Neural progenitor cell (in vitro differentiated cells): ENCODE results near the gene EIF2AK2. TPM values are rescaled to one million over a fixed set of nuclear protein-coding genes. Genes with fewer than 3 reads are reported as not detected.

Experiments
- DNase-seq: peaks from one replicate; pipeline ENCODE4 v3.0.0-alpha.2; 2016; ENCODE audit warnings: low spot score
- H2AFZ ChIP-seq: fragments of 200-600 bp; sonication (generic); replicated peaks from 2 replicates; pipeline ENCODE4 v1.6.1; 2016; ENCODE audit warnings: antibody characterized with exemption
- H3F3A ChIP-seq: fragments of 200-600 bp; sonication (generic); 2 replicates; pipeline ENCODE4 v1.6.1; 2016; ENCODE audit warnings: antibody characterized with exemption, low read depth
- H3K27ac ChIP-seq: fragments of 200-600 bp; sonication (generic); 2 replicates; pipeline ENCODE4 v1.5.1; 2016; ENCODE audit warnings: mild to moderate bottlenecking
- H3K27me3 ChIP-seq: fragments of 200-600 bp; sonication (generic); 2 replicates; pipeline ENCODE4 v1.6.1; 2016; ENCODE audit warnings: mild to moderate bottlenecking, moderate library complexity
- H3K36me3 ChIP-seq: fragments of 200-600 bp; sonication (generic); 2 replicates; pipeline ENCODE4 v1.5.1; 2016
- H3K4me1 ChIP-seq: fragments of 200-600 bp; sonication (generic); 2 replicates; pipeline ENCODE4 v1.6.1; 2016; ENCODE audit warnings: mixed run types
- H3K4me2 ChIP-seq: fragments of 200-600 bp; sonication (generic); 2 replicates; pipeline ENCODE4 v1.6.1; 2016
- H3K4me3 ChIP-seq: fragments of 200-600 bp; sonication (generic); 2 replicates; pipeline ENCODE4 v1.5.1; 2016
- H3K79me2 ChIP-seq: fragments of 200-600 bp; sonication (generic); 2 replicates; pipeline ENCODE4 v1.6.1; 2016; ENCODE audit warnings: low read depth
- H3K9ac ChIP-seq: fragments of 200-600 bp; sonication (generic); 2 replicates; pipeline ENCODE4 v1.6.1; 2016
- H3K9me3 ChIP-seq: fragments of 200-600 bp; sonication (generic); 2 replicates; pipeline ENCODE4 v1.5.1; 2016; ENCODE audit warnings: low read depth
- H4K20me1 ChIP-seq: fragments of 200-600 bp; sonication (generic); 2 replicates; pipeline ENCODE4 v1.6.1; 2016; ENCODE audit warnings: low read depth
- H3K27ac Mint-ChIP-seq: 3 replicates; pipeline ENCODE4 v1.8.0; 2021; ENCODE audit warnings: mixed read lengths
- H3K27me3 Mint-ChIP-seq: 2 replicates; pipeline ENCODE4 v1.8.0; 2022; ENCODE audit warnings: low read depth, mild to moderate bottlenecking, inconsistent platforms, moderate library complexity, mixed read lengths; ENCODE audit not compliant: insufficient read depth
- H3K36me3 Mint-ChIP-seq: 3 replicates; pipeline ENCODE4 v1.8.0; 2021; ENCODE audit warnings: mixed read lengths
- H3K4me1 Mint-ChIP-seq: 3 replicates; pipeline ENCODE4 v1.8.0; 2021; ENCODE audit warnings: mixed read lengths
- H3K4me3 Mint-ChIP-seq: 3 replicates; pipeline ENCODE4 v1.8.0; 2021; ENCODE audit warnings: mild to moderate bottlenecking, moderate library complexity, mixed read lengths
- H3K9me3 Mint-ChIP-seq: 3 replicates; pipeline ENCODE4 v1.8.0; 2020; ENCODE audit warnings: mixed read lengths
- EZH2 ChIP-seq: fragments of 200-600 bp; sonication (generic); IDR thresholded peaks from 2 replicates; pipeline ENCODE4 v1.6.1; 2017; ENCODE audit warnings: antibody characterized with exemption, mild to moderate bottlenecking, moderate library complexity
- EZH2phosphoT487 ChIP-seq: fragments of 200-600 bp; sonication (generic); IDR thresholded peaks from 2 replicates; pipeline ENCODE4 v1.6.1; 2017; ENCODE audit warnings: antibody characterized with exemption
- total RNA-seq: library from RNA; depleted of rRNA; stranded (reverse); fragments of >200 nt; gene quantifications from 2 replicates; pipeline ENCODE4 v1.2.3, GENCODE V29; 2015; ENCODE audit warnings: low replicate concordance
- TF ChIP-seq, protein P1 (sequence below): fragments of 200-600 bp; sonication (generic); IDR thresholded peaks from 2 replicates; pipeline ENCODE4 v1.5.1; 2017; ENCODE audit warnings: antibody characterized with exemption, mild to moderate bottlenecking

The EIF2AK2 gene
- total RNA-seq, 1 donor from 2014 or later = 35.3 TPM

DNA sequence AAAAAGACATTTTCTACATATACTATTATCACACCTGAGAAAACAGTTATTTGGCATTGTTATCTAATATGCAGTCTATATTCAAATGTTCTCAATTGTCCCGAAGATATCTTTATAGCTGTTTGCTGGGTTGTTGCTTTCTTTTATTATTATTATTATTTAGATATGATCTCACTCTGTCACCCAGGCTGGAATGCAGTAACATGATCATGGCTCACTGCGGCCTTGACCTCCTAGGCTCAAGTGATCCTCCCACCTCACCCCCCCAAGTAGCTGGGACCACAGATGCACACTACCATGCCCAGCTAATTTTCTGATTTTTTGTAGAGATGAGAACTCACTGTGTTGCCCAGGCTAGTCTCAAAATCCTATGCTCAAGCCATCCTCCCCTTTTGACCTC is 52.6 kb downstream of the EIF2AK2 start:
- no peak for DNase-seq
- Histone ChIP-seq H3K36me3 (no peaks in the 10 kb centered on the region), H4K20me1 (no peaks in the 10 kb centered on the region), H3K27ac (no peak overlapping the region), H3K4me2 (no peak overlapping the region), H3K9ac (no peak overlapping the region), H3K27me3 (no peaks in the 10 kb centered on the region), H3F3A (peaks cover 5% of the 10 kb centered on the region), H2AFZ (no peak overlapping the region), H3K4me1 (peaks cover 3% of the 10 kb centered on the region), H3K9me3 (no peaks in the 10 kb centered on the region), H3K79me2 (no peaks in the 10 kb centered on the region), H3K4me3 (no peak overlapping the region)
- Mint-ChIP-seq H3K27ac (no peak overlapping the region), H3K4me1 (no peaks in the 10 kb centered on the region), H3K27me3 (no peaks in the 10 kb centered on the region), H3K36me3 (peaks cover 22% of the 10 kb centered on the region), H3K4me3 (no peak overlapping the region), H3K9me3 (no peaks in the 10 kb centered on the region)
- no peak for TF ChIP-seq EZH2
- TF ChIP-seq EZH2phosphoT487 = no peak
- TF ChIP-seq, protein P1, sequence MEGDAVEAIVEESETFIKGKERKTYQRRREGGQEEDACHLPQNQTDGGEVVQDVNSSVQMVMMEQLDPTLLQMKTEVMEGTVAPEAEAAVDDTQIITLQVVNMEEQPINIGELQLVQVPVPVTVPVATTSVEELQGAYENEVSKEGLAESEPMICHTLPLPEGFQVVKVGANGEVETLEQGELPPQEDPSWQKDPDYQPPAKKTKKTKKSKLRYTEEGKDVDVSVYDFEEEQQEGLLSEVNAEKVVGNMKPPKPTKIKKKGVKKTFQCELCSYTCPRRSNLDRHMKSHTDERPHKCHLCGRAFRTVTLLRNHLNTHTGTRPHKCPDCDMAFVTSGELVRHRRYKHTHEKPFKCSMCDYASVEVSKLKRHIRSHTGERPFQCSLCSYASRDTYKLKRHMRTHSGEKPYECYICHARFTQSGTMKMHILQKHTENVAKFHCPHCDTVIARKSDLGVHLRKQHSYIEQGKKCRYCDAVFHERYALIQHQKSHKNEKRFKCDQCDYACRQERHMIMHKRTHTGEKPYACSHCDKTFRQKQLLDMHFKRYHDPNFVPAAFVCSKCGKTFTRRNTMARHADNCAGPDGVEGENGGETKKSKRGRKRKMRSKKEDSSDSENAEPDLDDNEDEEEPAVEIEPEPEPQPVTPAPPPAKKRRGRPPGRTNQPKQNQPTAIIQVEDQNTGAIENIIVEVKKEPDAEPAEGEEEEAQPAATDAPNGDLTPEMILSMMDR = no peak

DNA sequence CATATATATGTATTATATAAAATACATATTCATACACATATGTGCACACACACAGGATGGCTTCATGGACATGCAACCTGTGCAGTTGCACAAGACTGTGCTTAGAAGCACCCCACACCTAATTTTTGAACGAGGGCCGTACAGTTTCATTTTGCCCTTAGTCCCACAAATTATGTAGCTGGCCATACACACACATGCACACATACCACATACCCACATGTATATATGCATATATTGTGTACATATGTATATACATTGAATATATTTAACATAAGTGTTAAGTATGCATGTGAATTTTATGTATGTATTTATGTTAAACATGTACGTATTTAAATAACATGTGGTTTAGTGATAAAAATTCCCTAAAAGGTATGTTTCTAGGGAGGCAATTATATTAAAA is 54.2 kb downstream of the EIF2AK2 start:
- Mint-ChIP-seq H3K27ac (no peak overlapping the region), H3K4me3 (no peak overlapping the region), H3K36me3 (peaks cover 11% of the 10 kb centered on the region), H3K4me1 (no peaks in the 10 kb centered on the region), H3K9me3 (no peaks in the 10 kb centered on the region), H3K27me3 (no peaks in the 10 kb centered on the region)
- Histone ChIP-seq H3K27ac (no peak overlapping the region), H4K20me1 (no peaks in the 10 kb centered on the region), H2AFZ (no peak overlapping the region), H3K27me3 (no peaks in the 10 kb centered on the region), H3K9me3 (no peaks in the 10 kb centered on the region), H3K4me3 (no peak overlapping the region), H3K4me2 (no peak overlapping the region), H3F3A (peaks cover 5% of the 10 kb centered on the region), H3K9ac (no peak overlapping the region), H3K79me2 (no peaks in the 10 kb centered on the region), H3K4me1 (peaks cover 3% of the 10 kb centered on the region), H3K36me3 (no peaks in the 10 kb centered on the region)
- TF ChIP-seq EZH2phosphoT487 = no peak
- no peak for DNase-seq

DNA sequence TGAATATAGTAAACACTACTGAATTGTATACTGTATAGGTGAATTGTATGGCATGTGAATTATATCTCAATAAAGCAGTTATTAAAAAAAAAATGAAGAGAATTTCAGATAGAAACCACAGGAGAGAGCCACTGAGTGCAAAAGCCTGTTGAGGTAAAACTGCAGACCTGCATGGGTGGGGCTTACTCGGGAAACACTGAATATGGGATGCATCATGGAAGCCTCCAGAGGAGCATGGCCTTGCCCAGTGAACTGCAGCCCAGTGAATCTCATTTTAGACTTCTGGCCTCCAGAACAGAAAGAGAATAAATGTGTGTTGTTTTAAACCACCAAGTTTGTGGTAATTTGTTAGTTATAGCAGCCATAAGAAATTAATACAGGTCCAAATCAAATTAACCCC is 56.7 kb downstream of the EIF2AK2 start:
- Histone ChIP-seq H3K9me3 (no peaks in the 10 kb centered on the region), H3K27me3 (no peaks in the 10 kb centered on the region), H3K27ac (no peak overlapping the region), H3K4me1 (no peaks in the 10 kb centered on the region), H2AFZ (no peak overlapping the region), H3K79me2 (no peaks in the 10 kb centered on the region), H3K4me2 (no peak overlapping the region), H3F3A (peaks cover 5% of the 10 kb centered on the region), H4K20me1 (no peaks in the 10 kb centered on the region), H3K4me3 (no peak overlapping the region), H3K36me3 (no peaks in the 10 kb centered on the region), H3K9ac (no peak overlapping the region)
- no peak for DNase-seq
- Mint-ChIP-seq H3K27me3 (no peaks in the 10 kb centered on the region), H3K36me3 (peaks cover 4% of the 10 kb centered on the region), H3K4me1 (no peaks in the 10 kb centered on the region), H3K27ac (no peak overlapping the region), H3K9me3 (no peaks in the 10 kb centered on the region), H3K4me3 (no peak overlapping the region)
- no peak for TF ChIP-seq EZH2phosphoT487
- TF ChIP-seq EZH2 = no peak
- TF ChIP-seq, protein P1 = no peak

DNA sequence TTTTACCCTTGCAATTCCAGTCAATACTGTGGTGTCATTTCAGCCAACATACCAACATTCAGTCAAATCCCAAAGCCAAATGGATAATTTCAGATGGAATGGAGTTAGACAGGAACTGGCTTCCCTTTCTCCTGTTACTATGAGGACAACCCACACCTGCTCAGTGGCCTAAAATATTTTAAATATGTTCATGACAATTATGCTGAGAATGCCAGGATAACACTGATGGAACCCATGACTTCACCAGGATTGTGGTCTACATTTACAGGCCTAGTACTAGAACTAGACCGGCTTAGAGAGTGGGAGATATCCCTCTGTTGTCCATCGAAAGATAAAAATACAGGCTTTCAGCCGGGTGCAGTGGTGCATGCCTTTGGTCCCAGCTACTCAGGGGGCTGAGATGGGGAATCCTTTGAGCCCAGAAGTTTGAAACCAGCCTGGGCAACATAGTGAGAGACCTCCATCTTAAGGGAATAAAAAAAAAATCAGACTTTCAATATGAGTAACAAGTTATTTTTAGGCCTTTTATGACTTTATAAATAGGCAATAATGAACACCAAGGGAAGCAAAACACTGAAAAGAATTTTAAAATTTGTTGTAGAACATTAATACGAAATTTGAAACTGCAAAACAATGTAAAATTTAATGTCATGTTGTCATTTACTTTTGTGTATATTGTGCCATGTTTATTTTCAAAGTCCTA is 58.2 kb downstream of the EIF2AK2 start:
- Histone ChIP-seq H3K4me2 (no peak overlapping the region), H3K36me3 (peaks cover 7% of the 10 kb centered on the region), H3K9me3 (no peaks in the 10 kb centered on the region), H3K9ac (no peak overlapping the region), H3K4me1 (no peaks in the 10 kb centered on the region), H3F3A (peaks cover 5% of the 10 kb centered on the region), H3K79me2 (no peaks in the 10 kb centered on the region), H2AFZ (no peak overlapping the region), H4K20me1 (no peaks in the 10 kb centered on the region), H3K4me3 (no peak overlapping the region), H3K27me3 (no peaks in the 10 kb centered on the region), H3K27ac (no peak overlapping the region)
- Mint-ChIP-seq H3K9me3 (no peaks in the 10 kb centered on the region), H3K36me3 (peaks cover 4% of the 10 kb centered on the region), H3K4me1 (no peaks in the 10 kb centered on the region), H3K4me3 (no peak overlapping the region), H3K27me3 (no peaks in the 10 kb centered on the region), H3K27ac (no peak overlapping the region)
- DNase-seq = no peak
- TF ChIP-seq EZH2 = no peak
- no peak for TF ChIP-seq EZH2phosphoT487
- TF ChIP-seq, protein P1 = no peak
